B cell (primary cell): ENCODE data around the gene G0S2.

ENCODE experiments used
- EZH2 ChIP-seq: IDR thresholded peaks from 2 replicates; pipeline ENCODE4 v1.6.1; 2012; ENCODE audit warnings: borderline replicate concordance, low read depth, mild to moderate bottlenecking, moderate library complexity, low read length; ENCODE audit not compliant: insufficient read depth, poor library complexity, severe bottlenecking
- TF ChIP-seq, protein P1 (sequence below): fragments of 200-600 bp; IDR thresholded peaks from one replicate; pipeline ENCODE4 v1.8.0; 2022; ENCODE audit warnings: antibody characterized with exemption, mild to moderate bottlenecking

DNA sequence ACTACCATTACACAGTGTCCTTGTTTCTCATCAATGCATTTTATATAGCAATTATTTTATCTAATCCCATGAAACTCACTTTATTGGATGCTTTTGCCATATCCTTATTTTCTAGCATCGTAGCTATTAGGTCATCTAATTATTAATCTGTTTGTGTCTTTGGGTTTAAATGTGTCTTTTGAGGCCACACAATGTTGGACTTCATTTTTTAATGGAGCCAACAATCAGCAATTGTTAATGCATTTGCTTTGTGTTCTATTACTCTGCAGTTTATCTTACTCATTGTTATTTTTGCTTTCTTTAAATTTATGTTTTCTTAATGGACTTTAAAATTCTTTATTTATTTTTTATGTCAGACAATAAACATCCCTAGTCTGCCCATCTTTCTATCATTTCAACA lies 27.6 kb downstream of the G0S2 start:
- TF ChIP-seq, protein P1, sequence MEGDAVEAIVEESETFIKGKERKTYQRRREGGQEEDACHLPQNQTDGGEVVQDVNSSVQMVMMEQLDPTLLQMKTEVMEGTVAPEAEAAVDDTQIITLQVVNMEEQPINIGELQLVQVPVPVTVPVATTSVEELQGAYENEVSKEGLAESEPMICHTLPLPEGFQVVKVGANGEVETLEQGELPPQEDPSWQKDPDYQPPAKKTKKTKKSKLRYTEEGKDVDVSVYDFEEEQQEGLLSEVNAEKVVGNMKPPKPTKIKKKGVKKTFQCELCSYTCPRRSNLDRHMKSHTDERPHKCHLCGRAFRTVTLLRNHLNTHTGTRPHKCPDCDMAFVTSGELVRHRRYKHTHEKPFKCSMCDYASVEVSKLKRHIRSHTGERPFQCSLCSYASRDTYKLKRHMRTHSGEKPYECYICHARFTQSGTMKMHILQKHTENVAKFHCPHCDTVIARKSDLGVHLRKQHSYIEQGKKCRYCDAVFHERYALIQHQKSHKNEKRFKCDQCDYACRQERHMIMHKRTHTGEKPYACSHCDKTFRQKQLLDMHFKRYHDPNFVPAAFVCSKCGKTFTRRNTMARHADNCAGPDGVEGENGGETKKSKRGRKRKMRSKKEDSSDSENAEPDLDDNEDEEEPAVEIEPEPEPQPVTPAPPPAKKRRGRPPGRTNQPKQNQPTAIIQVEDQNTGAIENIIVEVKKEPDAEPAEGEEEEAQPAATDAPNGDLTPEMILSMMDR: no peak
- no peak for TF ChIP-seq EZH2
